Fibroblast of lung (primary cell): ENCODE data around the gene PRKACG. TPM values are rescaled to one million over a fixed set of nuclear protein-coding genes. Genes with fewer than 3 reads are reported as not detected.

Source experiments
- DNase-seq, 2 donors: peaks; one replicate each; pipeline versions ENCODE4 v3.0.0 to v3.0.0-alpha.2; 2010; ENCODE audit warnings: low read depth in 2 of 2
- H2AFZ ChIP-seq: 2 replicates; pipeline ENCODE4 v1.5.1; 2012; ENCODE audit warnings: low read length, control low read depth, inconsistent platforms
- H3K27ac ChIP-seq: 2 replicates; pipeline ENCODE4 v1.5.1; 2011; ENCODE audit warnings: low read length, control low read depth; ENCODE audit not compliant: insufficient read depth
- H3K27me3 ChIP-seq: 2 replicates; pipeline ENCODE4 v1.5.1; 2011; ENCODE audit warnings: mild to moderate bottlenecking, low read length; ENCODE audit not compliant: control insufficient read depth, insufficient read depth
- H3K36me3 ChIP-seq: 2 replicates; pipeline ENCODE4 v1.5.1; 2011; ENCODE audit warnings: low read length; ENCODE audit not compliant: control insufficient read depth, insufficient read depth
- H3K4me1 ChIP-seq: 2 replicates; pipeline ENCODE4 v1.5.1; 2011; ENCODE audit warnings: low read length; ENCODE audit not compliant: control insufficient read depth, insufficient read depth; ENCODE audit errors: extremely low read depth
- H3K4me2 ChIP-seq: 2 replicates; pipeline ENCODE4 v1.5.1; 2011; ENCODE audit warnings: low read length, control low read depth; ENCODE audit not compliant: insufficient read depth; ENCODE audit errors: extremely low read depth
- H3K4me3 ChIP-seq, 4 experiments: fragments of 200-600 bp in 1 of 4; sonication (generic) in 1 of 4; replicated peaks in 1 of 4; 2 replicates each; pipeline ENCODE4 v1.5.1; 2011 to 2016; ENCODE audit warnings: low read length in 4 of 4, low read depth in 3 of 4, mild to moderate bottlenecking in 3 of 4, control low read depth in 2 of 4, inconsistent platforms in 1 of 4, mixed read lengths in 1 of 4; ENCODE audit not compliant: insufficient read depth in 1 of 4; ENCODE audit errors: control extremely low read depth in 1 of 4
- H3K79me2 ChIP-seq: 2 replicates; pipeline ENCODE4 v1.5.1; 2012; ENCODE audit warnings: mild to moderate bottlenecking, low read length, inconsistent platforms; ENCODE audit not compliant: control insufficient read depth, insufficient read depth
- H3K9ac ChIP-seq: 2 replicates; pipeline ENCODE4 v1.5.1; 2011; ENCODE audit warnings: mild to moderate bottlenecking, low read length, control low read depth; ENCODE audit not compliant: insufficient read depth
- H3K9me3 ChIP-seq: 2 replicates; pipeline ENCODE4 v1.5.1; 2012; ENCODE audit warnings: low read depth, low read length; ENCODE audit not compliant: control insufficient read depth, insufficient read depth
- H4K20me1 ChIP-seq: 2 replicates; pipeline ENCODE4 v1.5.1; 2011; ENCODE audit warnings: low read length; ENCODE audit not compliant: control insufficient read depth, insufficient read depth; ENCODE audit errors: extremely low read depth
- CTCF ChIP-seq, 2 donors: IDR thresholded peaks in 1 of 2; conservative IDR thresholded peaks in 1 of 2; 1 replicate in 1 of 2; 2 replicates in 1 of 2; pipeline ENCODE4 v1.5.1; 2011 to 2012; ENCODE audit warnings: low read length in 2 of 2, control low read depth in 1 of 2, inconsistent platforms in 1 of 2, low read depth in 1 of 2, mild to moderate bottlenecking in 1 of 2
- EZH2 ChIP-seq: IDR thresholded peaks from 2 replicates; pipeline ENCODE4 v1.5.1; 2012; ENCODE audit warnings: low read length, control low read depth, mild to moderate bottlenecking; ENCODE audit errors: missing control alignments
- polyA plus RNA-seq, 2 donors: library from polyadenylated mRNA; depleted of rRNA in 1 of 2; stranded (reverse) in 1 of 2; unstranded in 1 of 2; fragments of >200 nt; gene quantifications; 2 replicates each; pipeline ENCODE4 v1.2.1, GENCODE V29; 2011 to 2012; ENCODE audit warnings: missing spikeins in 1 of 2
- total RNA-seq: library from RNA; depleted of rRNA; stranded (reverse); fragments of >200 nt; gene quantifications from 2 replicates; pipeline ENCODE4 v1.2.1, GENCODE V29; 2014

Gene PRKACG
- total and polyA plus RNA-seq, 2 donors (not counting 1 experiment from before 2014, with no cell fraction given): not detected

GRCh38 chr9:69034071-69034470, 20.2 kb upstream of the PRKACG start:
- no peak overlapping the region for H3K27ac ChIP-seq
- no peaks in the 10 kb centered on the region for H3K9me3 ChIP-seq
- H3K4me2 ChIP-seq: no peak overlapping the region
- H3K27me3 ChIP-seq: no peaks in the 10 kb centered on the region
- H3K79me2 ChIP-seq: peaks cover 11% of the 10 kb centered on the region
- H2AFZ ChIP-seq: no peak overlapping the region
- peaks cover 3% of the 10 kb centered on the region for H3K4me1 ChIP-seq
- DNase-seq: no peak
- no peaks in the 10 kb centered on the region for H4K20me1 ChIP-seq
- TF ChIP-seq CTCF (conservative IDR thresholded peaks at IDR 0.05 in 1 of 2, IDR thresholded peaks at IDR 0.05 in 1 of 2; ENCODE audit: low read depth in 1 of 2, low read length in 2 of 2): no peak
- TF ChIP-seq EZH2: no peak
- H3K9ac ChIP-seq: no peak overlapping the region
- no peaks in the 10 kb centered on the region for H3K36me3 ChIP-seq
- H3K4me3 ChIP-seq: no peak overlapping the region

GRCh38 chr9:69030851-69031645, 17.1 kb upstream of the PRKACG start:
- Histone ChIP-seq H4K20me1 (no peaks in the 10 kb centered on the region), H3K4me3 (no peak overlapping the region), H3K79me2 (peaks cover under 1% of the 10 kb centered on the region), H3K9me3 (no peaks in the 10 kb centered on the region), H3K27me3 (no peaks in the 10 kb centered on the region), H3K36me3 (no peaks in the 10 kb centered on the region), H3K4me1 (peaks cover 2% of the 10 kb centered on the region), H3K9ac (no peak overlapping the region), H3K4me2 (no peak overlapping the region), H2AFZ (no peak overlapping the region), H3K27ac (no peak overlapping the region)
- DNase-seq: peak in 1 of 2 donors; percentile 41
- TF ChIP-seq CTCF (conservative IDR thresholded peaks at IDR 0.05 in 1 of 2, IDR thresholded peaks at IDR 0.05 in 1 of 2; ENCODE audit: low read depth in 1 of 2, low read length in 2 of 2): no peak
- TF ChIP-seq EZH2: no peak

GRCh38 chr9:69029535-69029934, 15.6 kb upstream of the PRKACG start:
- no peaks in the 10 kb centered on the region for H3K27me3 ChIP-seq
- H3K4me2 ChIP-seq: no peak overlapping the region
- no peak for DNase-seq
- H3K9me3 ChIP-seq: no peaks in the 10 kb centered on the region
- H3K4me1 ChIP-seq: no peaks in the 10 kb centered on the region
- no peak overlapping the region for H3K27ac ChIP-seq
- no peak overlapping the region for H2AFZ ChIP-seq
- H4K20me1 ChIP-seq: no peaks in the 10 kb centered on the region
- no peaks in the 10 kb centered on the region for H3K79me2 ChIP-seq
- H3K36me3 ChIP-seq: no peaks in the 10 kb centered on the region
- no peak overlapping the region for H3K4me3 ChIP-seq
- H3K9ac ChIP-seq: no peak overlapping the region
- TF ChIP-seq EZH2 (no peak), CTCF (conservative IDR thresholded peaks at IDR 0.05 in 1 of 2, IDR thresholded peaks at IDR 0.05 in 1 of 2; ENCODE audit: low read depth in 1 of 2, low read length in 2 of 2) (no peak)
